Measurements from ENCODE around the gene KANSL1. TPM values are rescaled to one million over a fixed set of nuclear protein-coding genes. Genes with fewer than 3 reads are reported as not detected.

KANSL1 gene
- total RNA-seq, 1 experiment from 2014 or later = 52.5 TPM

GRCh38 chr17:45981306-45981705 is 211.9 kb downstream of the KANSL1 start:
- H2AFZ ChIP-seq = no peak overlapping the region
- H3F3A ChIP-seq (ENCODE audit: insufficient read depth, low read depth) = no peaks in the 10 kb centered on the region
- ChIA-PET POLR2A (ENCODE audit: unreplicated experiment) (no interaction called here), CTCF (no interaction called here)
- H3K27me3 ChIP-seq (ENCODE audit: insufficient read depth, low read depth) = peaks cover 46% of the 10 kb centered on the region; the same call in 1 of the 2 replicates
- H3K79me2 ChIP-seq (ENCODE audit: low read depth) = no peaks in the 10 kb centered on the region
- no TSS peak for BruUV-seq (replicated peaks)
- no peak overlapping the region for H3K4me3 ChIP-seq
- no peak overlapping the region for H3K4me2 ChIP-seq
- H4K20me1 ChIP-seq (ENCODE audit: insufficient read depth) = no peaks in the 10 kb centered on the region
- no peaks in the 10 kb centered on the region for H3K9me3 ChIP-seq (ENCODE audit: insufficient read depth, low read depth)
- TF ChIP-seq EZH2 (IDR thresholded peaks at IDR 0.05; ENCODE audit: low read depth) = no peak
- TF ChIP-seq, protein P1, sequence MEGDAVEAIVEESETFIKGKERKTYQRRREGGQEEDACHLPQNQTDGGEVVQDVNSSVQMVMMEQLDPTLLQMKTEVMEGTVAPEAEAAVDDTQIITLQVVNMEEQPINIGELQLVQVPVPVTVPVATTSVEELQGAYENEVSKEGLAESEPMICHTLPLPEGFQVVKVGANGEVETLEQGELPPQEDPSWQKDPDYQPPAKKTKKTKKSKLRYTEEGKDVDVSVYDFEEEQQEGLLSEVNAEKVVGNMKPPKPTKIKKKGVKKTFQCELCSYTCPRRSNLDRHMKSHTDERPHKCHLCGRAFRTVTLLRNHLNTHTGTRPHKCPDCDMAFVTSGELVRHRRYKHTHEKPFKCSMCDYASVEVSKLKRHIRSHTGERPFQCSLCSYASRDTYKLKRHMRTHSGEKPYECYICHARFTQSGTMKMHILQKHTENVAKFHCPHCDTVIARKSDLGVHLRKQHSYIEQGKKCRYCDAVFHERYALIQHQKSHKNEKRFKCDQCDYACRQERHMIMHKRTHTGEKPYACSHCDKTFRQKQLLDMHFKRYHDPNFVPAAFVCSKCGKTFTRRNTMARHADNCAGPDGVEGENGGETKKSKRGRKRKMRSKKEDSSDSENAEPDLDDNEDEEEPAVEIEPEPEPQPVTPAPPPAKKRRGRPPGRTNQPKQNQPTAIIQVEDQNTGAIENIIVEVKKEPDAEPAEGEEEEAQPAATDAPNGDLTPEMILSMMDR (conservative IDR thresholded peaks at IDR 0.05) = no peak
- intact Hi-C loops (cut with micrococcal nuclease; ENCODE audit: unreplicated experiment) = no loop called here
- H3K36me3 ChIP-seq (ENCODE audit: low read depth) = no peaks in the 10 kb centered on the region
- H3K27ac ChIP-seq = no peak overlapping the region
- no peaks in the 10 kb centered on the region for H3K4me1 ChIP-seq (replicated peaks; ENCODE audit: insufficient read depth)
- no peaks in the 10 kb centered on the region for H3K9me2 ChIP-seq (ENCODE audit: insufficient read depth)
- no peak for DNase-seq

GRCh38 chr17:45980855-45981254 is 212.4 kb downstream of the KANSL1 start:
- ChIA-PET POLR2A (ENCODE audit: unreplicated experiment) (no interaction called here), CTCF (no interaction called here)
- TF ChIP-seq, protein P1 (conservative IDR thresholded peaks at IDR 0.05) = no peak
- no peak for TF ChIP-seq EZH2 (IDR thresholded peaks at IDR 0.05; ENCODE audit: low read depth)
- no TSS peak for BruUV-seq (replicated peaks)
- Histone ChIP-seq H2AFZ (no peak overlapping the region), H3K4me2 (no peak overlapping the region), H3K79me2 (ENCODE audit: low read depth) (no peaks in the 10 kb centered on the region), H4K20me1 (ENCODE audit: insufficient read depth) (no peaks in the 10 kb centered on the region), H3K27me3 (ENCODE audit: insufficient read depth, low read depth) (peaks cover 49% of the 10 kb centered on the region; the same call in 1 of the 2 replicates), H3K9me2 (ENCODE audit: insufficient read depth) (no peaks in the 10 kb centered on the region), H3F3A (ENCODE audit: insufficient read depth, low read depth) (no peaks in the 10 kb centered on the region), H3K36me3 (ENCODE audit: low read depth) (no peaks in the 10 kb centered on the region), H3K4me3 (no peak overlapping the region), H3K27ac (no peak overlapping the region), H3K9me3 (ENCODE audit: insufficient read depth, low read depth) (no peaks in the 10 kb centered on the region), H3K4me1 (replicated peaks; ENCODE audit: insufficient read depth) (no peaks in the 10 kb centered on the region)
- DNase-seq = no peak
- intact Hi-C loops (cut with micrococcal nuclease; ENCODE audit: unreplicated experiment) = no loop called here

Other genes starting within 250 kb of the KANSL1 start
- not detected in 2 replicates for gene STH, start 194.2 kb downstream of the KANSL1 start, total RNA-seq (2021)
- gene LRRC37A, start 101.7 kb upstream of the KANSL1 start, total RNA-seq (2021) = 1.3 and 1.8 TPM in 2 replicates
- gene ARL17B, start 168.3 kb upstream of the KANSL1 start, total RNA-seq (2021) = 32.1 and 35.0 TPM in 2 replicates

Measured in PC-9 (cell line).